ENCODE results near the gene GTF2IRD1.

Gene GTF2IRD1

DNA sequence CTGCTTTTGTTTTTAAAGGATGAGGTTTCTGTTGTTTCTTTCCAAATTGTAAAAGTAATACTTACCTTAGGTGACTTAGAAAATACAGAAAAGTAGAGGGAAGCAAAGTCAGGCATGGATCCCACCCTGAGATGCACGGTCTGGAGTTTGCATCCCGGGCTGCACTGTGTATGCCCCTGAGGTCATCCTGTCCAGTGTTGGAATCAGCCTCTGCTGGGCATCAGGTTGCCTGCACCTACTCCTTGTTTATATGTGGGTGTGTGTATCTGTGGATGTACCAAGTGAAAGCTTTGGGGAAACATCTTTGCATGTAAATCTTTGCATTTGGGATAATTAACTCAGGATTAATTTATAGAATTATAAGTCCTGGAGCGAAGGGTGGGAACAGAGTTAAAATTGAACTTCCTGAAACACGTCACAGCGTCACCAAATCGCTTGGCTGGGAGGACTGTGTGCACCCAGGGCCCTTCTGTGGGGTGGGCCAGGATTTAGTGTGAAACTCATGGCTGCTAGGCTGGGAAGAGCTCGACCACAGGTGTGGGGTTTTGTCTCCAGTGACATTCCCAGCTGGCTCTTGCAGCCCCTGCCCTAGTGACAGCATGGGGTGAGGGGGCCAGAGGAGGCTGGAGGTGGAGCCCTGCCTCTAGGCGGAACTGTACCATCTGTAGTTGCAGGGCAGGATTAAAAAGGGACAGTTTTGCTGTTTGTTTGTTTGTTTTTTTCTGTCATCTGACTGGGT lies 27.9 kb downstream of the GTF2IRD1 start:
- Histone ChIP-seq H3K4me2 (ENCODE audit: low read length) (peak overlapping the region; percentile 50; the same call in 1 of the 2 replicates), H3K9me2 (replicated peaks; ENCODE audit: control insufficient read depth, low read length) (no peaks in the 10 kb centered on the region), H3F3A (ENCODE audit: control insufficient read depth, insufficient read depth) (no peaks in the 10 kb centered on the region; the same call in none of the 2 replicates), H3K27ac (ENCODE audit: low read depth, low read length) (peak overlapping the region; percentile 24; the same call in 1 of the 2 replicates), H3K4me1 (ENCODE audit: control insufficient read depth, low read length) (peaks cover 60% of the 10 kb centered on the region), H4K20me1 (ENCODE audit: control insufficient read depth, insufficient read depth, low read depth, low read length) (peaks cover 3% of the 10 kb centered on the region; the same call in 1 of the 2 replicates), H3K9me3 (ENCODE audit: control insufficient read depth, insufficient read depth, low read length) (no peaks in the 10 kb centered on the region), H3K4me3 (ENCODE audit: low read length) (no peak overlapping the region), H3K79me2 (ENCODE audit: control insufficient read depth, low read length) (peaks cover 95% of the 10 kb centered on the region), H3K36me3 (ENCODE audit: control insufficient read depth, low read length) (no peaks in the 10 kb centered on the region), H3K27me3 (ENCODE audit: control insufficient read depth, low read length) (no peaks in the 10 kb centered on the region)
- no peak for TF ChIP-seq EZH2phosphoT487 (IDR thresholded peaks at IDR 0.05; ENCODE audit: borderline replicate concordance, low read length)
- TF ChIP-seq, protein P1, sequence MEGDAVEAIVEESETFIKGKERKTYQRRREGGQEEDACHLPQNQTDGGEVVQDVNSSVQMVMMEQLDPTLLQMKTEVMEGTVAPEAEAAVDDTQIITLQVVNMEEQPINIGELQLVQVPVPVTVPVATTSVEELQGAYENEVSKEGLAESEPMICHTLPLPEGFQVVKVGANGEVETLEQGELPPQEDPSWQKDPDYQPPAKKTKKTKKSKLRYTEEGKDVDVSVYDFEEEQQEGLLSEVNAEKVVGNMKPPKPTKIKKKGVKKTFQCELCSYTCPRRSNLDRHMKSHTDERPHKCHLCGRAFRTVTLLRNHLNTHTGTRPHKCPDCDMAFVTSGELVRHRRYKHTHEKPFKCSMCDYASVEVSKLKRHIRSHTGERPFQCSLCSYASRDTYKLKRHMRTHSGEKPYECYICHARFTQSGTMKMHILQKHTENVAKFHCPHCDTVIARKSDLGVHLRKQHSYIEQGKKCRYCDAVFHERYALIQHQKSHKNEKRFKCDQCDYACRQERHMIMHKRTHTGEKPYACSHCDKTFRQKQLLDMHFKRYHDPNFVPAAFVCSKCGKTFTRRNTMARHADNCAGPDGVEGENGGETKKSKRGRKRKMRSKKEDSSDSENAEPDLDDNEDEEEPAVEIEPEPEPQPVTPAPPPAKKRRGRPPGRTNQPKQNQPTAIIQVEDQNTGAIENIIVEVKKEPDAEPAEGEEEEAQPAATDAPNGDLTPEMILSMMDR (IDR thresholded peaks at IDR 0.05; ENCODE audit: low read depth, low read length, poor library complexity, severe bottlenecking) = no peak

DNA sequence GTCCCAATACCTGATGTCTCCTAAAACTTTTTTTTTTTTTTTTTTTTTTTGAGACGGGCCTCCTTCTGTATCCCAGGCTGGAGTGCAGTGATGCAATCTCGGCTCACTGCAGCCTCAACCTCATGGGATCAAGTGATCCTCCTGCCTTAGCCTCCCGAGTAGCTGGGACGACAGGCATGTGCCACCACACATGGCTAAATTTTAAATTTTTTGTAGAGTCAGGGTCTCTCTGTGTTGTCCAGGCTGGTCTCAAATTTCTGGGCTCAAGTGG lies 28.4 kb downstream of the GTF2IRD1 start:
- Histone ChIP-seq H3K4me1 (ENCODE audit: control insufficient read depth, low read length) (peaks cover 55% of the 10 kb centered on the region), H3K27ac (ENCODE audit: low read depth, low read length) (no peak overlapping the region), H3K9me2 (replicated peaks; ENCODE audit: control insufficient read depth, low read length) (no peaks in the 10 kb centered on the region)

DNA sequence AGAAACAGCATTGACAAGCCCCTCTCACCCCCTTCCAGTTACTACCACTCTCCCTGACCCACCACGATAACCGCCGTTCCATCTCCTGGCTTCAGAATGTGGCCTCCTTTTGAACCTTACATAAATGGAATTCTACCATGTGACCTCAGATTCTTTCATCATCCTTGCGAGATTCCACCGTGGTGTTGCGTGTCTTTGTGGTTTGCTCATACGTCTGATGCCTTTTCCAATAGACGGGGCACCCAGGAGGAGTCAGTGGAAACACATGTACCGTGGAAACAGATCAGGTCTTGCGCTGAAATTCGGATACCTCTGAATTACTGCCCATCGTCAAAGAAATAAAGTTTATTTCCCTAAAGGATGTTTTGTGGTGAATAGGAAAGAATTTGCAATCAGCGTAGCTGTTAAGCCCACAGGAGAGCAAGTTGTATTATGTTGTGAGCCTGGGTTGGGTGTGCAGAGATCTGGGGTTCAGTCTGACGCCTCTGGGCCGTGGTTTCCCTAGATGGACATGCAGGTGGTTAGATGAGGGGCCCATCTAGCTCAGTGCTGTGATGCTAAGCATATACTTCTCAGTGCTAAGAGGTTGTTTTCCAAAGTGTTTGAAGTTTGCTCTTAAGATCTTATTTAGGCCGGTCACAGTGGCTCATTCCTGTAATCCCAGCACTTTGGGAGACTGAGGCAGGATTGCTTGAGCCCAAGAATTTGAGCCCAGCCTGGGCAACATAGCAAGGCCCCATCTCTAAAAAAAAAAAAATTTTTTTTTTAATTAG lies 29.1 kb downstream of the GTF2IRD1 start:
- Histone ChIP-seq H3K36me3 (ENCODE audit: control insufficient read depth, low read length) (no peaks in the 10 kb centered on the region), H4K20me1 (ENCODE audit: control insufficient read depth, insufficient read depth, low read depth, low read length) (peaks cover 3% of the 10 kb centered on the region; the same call in 1 of the 2 replicates), H3K27ac (ENCODE audit: low read depth, low read length) (no peak overlapping the region), H3K4me1 (ENCODE audit: control insufficient read depth, low read length) (peaks cover 48% of the 10 kb centered on the region), H3K4me3 (ENCODE audit: low read length) (no peak overlapping the region), H3F3A (ENCODE audit: control insufficient read depth, insufficient read depth) (peaks cover 3% of the 10 kb centered on the region), H3K79me2 (ENCODE audit: control insufficient read depth, low read length) (peaks cover 93% of the 10 kb centered on the region), H3K9me3 (ENCODE audit: control insufficient read depth, insufficient read depth, low read length) (no peaks in the 10 kb centered on the region), H3K27me3 (ENCODE audit: control insufficient read depth, low read length) (no peaks in the 10 kb centered on the region), H3K4me2 (ENCODE audit: low read length) (no peak overlapping the region), H3K9me2 (replicated peaks; ENCODE audit: control insufficient read depth, low read length) (no peaks in the 10 kb centered on the region)
- TF ChIP-seq, protein P1 (IDR thresholded peaks at IDR 0.05; ENCODE audit: low read depth, low read length, poor library complexity, severe bottlenecking) = no peak
- TF ChIP-seq EZH2phosphoT487 (IDR thresholded peaks at IDR 0.05; ENCODE audit: borderline replicate concordance, low read length) = no peak

More for the DNA sequence above, 28.4 kb downstream of the GTF2IRD1 start:
- peaks cover 3% of the 10 kb centered on the region; the same call in 1 of the 2 replicates for H4K20me1 ChIP-seq (ENCODE audit: control insufficient read depth, insufficient read depth, low read depth, low read length)
- H3F3A ChIP-seq (ENCODE audit: control insufficient read depth, insufficient read depth) = no peaks in the 10 kb centered on the region; the same call in none of the 2 replicates
- H3K27me3 ChIP-seq (ENCODE audit: control insufficient read depth, low read length) = no peaks in the 10 kb centered on the region
- no peak overlapping the region for H3K4me2 ChIP-seq (ENCODE audit: low read length)
- H3K36me3 ChIP-seq (ENCODE audit: control insufficient read depth, low read length) = no peaks in the 10 kb centered on the region
- H3K79me2 ChIP-seq (ENCODE audit: control insufficient read depth, low read length) = peaks cover 95% of the 10 kb centered on the region
- H3K4me3 ChIP-seq (ENCODE audit: low read length) = no peak overlapping the region
- H3K9me3 ChIP-seq (ENCODE audit: control insufficient read depth, insufficient read depth, low read length) = no peaks in the 10 kb centered on the region
- TF ChIP-seq, protein P1 (IDR thresholded peaks at IDR 0.05; ENCODE audit: low read depth, low read length, poor library complexity, severe bottlenecking) = no peak
- TF ChIP-seq EZH2phosphoT487 (IDR thresholded peaks at IDR 0.05; ENCODE audit: borderline replicate concordance, low read length) = no peak

Data from DOHH2 (cell line).